Renal cortex interstitium (tissue), 3 donors: ENCODE data around the gene OR7A17. TPM values are rescaled to one million over a fixed set of nuclear protein-coding genes. Genes with fewer than 3 reads are reported as not detected.

Experiments used
- polyA plus RNA-seq, 3 donors: library from polyadenylated mRNA; unstranded; fragments of 120-200 nt; gene quantifications; one replicate each; pipeline ENCODE4 v1.2.1, GENCODE V29; 2013; ENCODE audit not compliant: insufficient read length in 3 of 3

OR7A17 gene
- polyA plus RNA-seq, 3 donors: 0.06 TPM; not detected in 2

Other genes with a start within 250 kb of the OR7A17 start
- under 1 TPM; 0.16 to 0.23 (median 0.19) TPM for gene ADGRE3, start 211.3 kb downstream of the OR7A17 start, polyA plus RNA-seq
- gene ZNF333, start 196.1 kb downstream of the OR7A17 start, polyA plus RNA-seq: 10 to 100 TPM; 17.4 to 29.8 (median 18.2) TPM
- gene ADGRE2, start 107.6 kb downstream of the OR7A17 start, polyA plus RNA-seq: under 1 TPM; 0.42 to 0.97 (median 0.64) TPM
- under 1 TPM in 1 of 3 donors, not detected in 2; 0.03 TPM for gene OR7A5, start 50.9 kb downstream of the OR7A17 start, polyA plus RNA-seq
- gene OR7C1, start 50.9 kb downstream of the OR7A17 start, polyA plus RNA-seq: under 1 TPM; 0.06 to 0.12 (median 0.10) TPM
- not detected for gene OR7A10, start 37.2 kb downstream of the OR7A17 start, polyA plus RNA-seq
- gene OR7C2, start 55.4 kb upstream of the OR7A17 start, polyA plus RNA-seq: not detected
- gene SLC1A6, start 93.7 kb upstream of the OR7A17 start, polyA plus RNA-seq: under 1 TPM; 0.36 to 0.47 (median 0.46) TPM
- gene CASP14, start 163.3 kb upstream of the OR7A17 start, polyA plus RNA-seq: not detected
- under 1 TPM; 0.04 to 0.09 (median 0.06) TPM for gene OR1I1, start 196.1 kb upstream of the OR7A17 start, polyA plus RNA-seq
- 10 to 100 TPM; 18.7 to 25.4 (median 21.3) TPM for gene SYDE1, start 221.3 kb upstream of the OR7A17 start, polyA plus RNA-seq